ENCODE results near the gene CYP27C1.

GRCh38 chr2:127160676-127161075, 59.4 kb downstream of the CYP27C1 start:
- TF ChIP-seq CTCF (IDR thresholded peaks at IDR 0.05) (no peak), EZH2 (IDR thresholded peaks at IDR 0.05) (no peak)
